Neural cell (in vitro differentiated cells): ENCODE results near the gene CRYZ. TPM values are rescaled to one million over a fixed set of nuclear protein-coding genes. Genes with fewer than 3 reads are reported as not detected.

Experiments used
- H2AFZ ChIP-seq: fragments of 200-600, 300-800 bp; sonication (generic), shearing (Covaris generic); 2 replicates; pipeline ENCODE4 v1.6.0; 2014; ENCODE audit warnings: low read depth, mild to moderate bottlenecking, antibody characterized with exemption, low read length, moderate library complexity
- H3F3A ChIP-seq: fragments of 200-600 bp; shearing (Covaris generic); 2 replicates; pipeline ENCODE4 v1.6.1; 2016; ENCODE audit warnings: mild to moderate bottlenecking, moderate library complexity, mixed read lengths, antibody characterized with exemption, low read length; ENCODE audit not compliant: insufficient read depth, poor library complexity, severe bottlenecking
- H3K27ac ChIP-seq: fragments of 200-600, 300-800 bp; sonication (generic), shearing (Covaris generic); 2 replicates; pipeline ENCODE4 v1.5.1; 2014; ENCODE audit warnings: mild to moderate bottlenecking, low read length, moderate library complexity
- H3K27me3 ChIP-seq: fragments of 300-800, 200-600 bp; sonication (generic), shearing (Covaris generic); 2 replicates; pipeline ENCODE4 v1.6.0; 2014; ENCODE audit warnings: mild to moderate bottlenecking, low read depth, low read length, moderate library complexity; ENCODE audit not compliant: insufficient read depth
- H3K36me3 ChIP-seq: fragments of 300-800, 200-600 bp; sonication (generic), shearing (Covaris generic); 2 replicates; pipeline ENCODE4 v1.5.1; 2014; ENCODE audit warnings: mild to moderate bottlenecking, antibody characterized with exemption, low read length, moderate library complexity; ENCODE audit not compliant: insufficient read depth
- H3K4me2 ChIP-seq: fragments of 300-800, 200-600 bp; sonication (generic), shearing (Covaris generic); 2 replicates; pipeline ENCODE4 v1.6.0; 2014; ENCODE audit warnings: mild to moderate bottlenecking, low read length
- H3K4me3 ChIP-seq: fragments of 300-800, 200-600 bp; sonication (generic), shearing (Covaris generic); 2 replicates; pipeline ENCODE4 v1.5.1; 2014; ENCODE audit warnings: mild to moderate bottlenecking, low read length, moderate library complexity
- H3K79me2 ChIP-seq: fragments of 200-600 bp; shearing (Covaris generic); replicated peaks from 2 replicates; pipeline ENCODE4 v1.6.0; 2014; ENCODE audit warnings: mild to moderate bottlenecking, low read length, moderate library complexity; ENCODE audit not compliant: insufficient read depth
- H3K9ac ChIP-seq: fragments of 300-800, 200-600 bp; sonication (generic), shearing (Covaris generic); 2 replicates; pipeline ENCODE4 v1.6.1; 2016; ENCODE audit warnings: mild to moderate bottlenecking, low read length, mixed read lengths
- H3K9me2 ChIP-seq: fragments of 200-600 bp; shearing (Covaris generic); 2 replicates; pipeline ENCODE4 v1.6.1; 2016; ENCODE audit warnings: mild to moderate bottlenecking, low read length, mixed read lengths; ENCODE audit not compliant: insufficient read depth
- H3K9me3 ChIP-seq: fragments of 200-600, 300-800 bp; sonication (generic), shearing (Covaris generic); 2 replicates; pipeline ENCODE4 v1.6.1; 2016; ENCODE audit warnings: mild to moderate bottlenecking, mixed run types, low read length, moderate library complexity, mixed read lengths
- H4K20me1 ChIP-seq: fragments of 200-600 bp; shearing (Covaris generic); 2 replicates; pipeline ENCODE4 v1.6.1; 2016; ENCODE audit warnings: mild to moderate bottlenecking, mixed run types; ENCODE audit not compliant: insufficient read depth
- CTCF ChIP-seq: fragments of 450-650 bp; IDR thresholded peaks from 2 replicates; pipeline ENCODE4 v1.5.1; 2014; ENCODE audit warnings: antibody characterized with exemption, mild to moderate bottlenecking, moderate library complexity; ENCODE audit not compliant: poor library complexity, severe bottlenecking
- EP300 ChIP-seq: fragments of 450-650 bp; conservative IDR thresholded peaks from 2 replicates; pipeline ENCODE4 v1.6.1; 2014; ENCODE audit warnings: antibody characterized with exemption, mild to moderate bottlenecking, moderate library complexity; ENCODE audit not compliant: poor library complexity, severe bottlenecking
- EZH2 ChIP-seq: fragments of 200-600, 300-800 bp; shearing (Covaris generic), sonication (generic); IDR thresholded peaks from 2 replicates; pipeline ENCODE4 v1.6.1; 2014; ENCODE audit warnings: antibody characterized with exemption, low read length, borderline replicate concordance, mild to moderate bottlenecking; ENCODE audit not compliant: insufficient read depth, poor library complexity, severe bottlenecking
- MXI1 ChIP-seq: fragments of 450-650 bp; conservative IDR thresholded peaks from 2 replicates; pipeline ENCODE4 v1.6.1; 2014; ENCODE audit warnings: antibody characterized with exemption, mild to moderate bottlenecking; ENCODE audit not compliant: poor library complexity, severe bottlenecking
- POLR2AphosphoS5 ChIP-seq: IDR thresholded peaks from 2 replicates; pipeline ENCODE4 v1.6.1; 2012
- RAD21 ChIP-seq: fragments of 450-650 bp; conservative IDR thresholded peaks from 2 replicates; pipeline ENCODE4 v1.6.1; 2014; ENCODE audit warnings: antibody characterized with exemption, mild to moderate bottlenecking, moderate library complexity
- REST ChIP-seq: IDR thresholded peaks from 2 replicates; pipeline ENCODE4 v1.6.1; 2012; ENCODE audit warnings: borderline replicate concordance
- SMC3 ChIP-seq: fragments of 450-650 bp; conservative IDR thresholded peaks from 2 replicates; pipeline ENCODE4 v1.6.1; 2014; ENCODE audit warnings: antibody characterized with exemption, mild to moderate bottlenecking, moderate library complexity; ENCODE audit not compliant: poor library complexity
- TAF1 ChIP-seq: IDR thresholded peaks from 2 replicates; pipeline ENCODE4 v1.6.1; 2012; ENCODE audit warnings: low read depth
- polyA plus RNA-seq: library from polyadenylated mRNA; depleted of rRNA; stranded (reverse); fragments of >200 nt; gene quantifications from 2 replicates; pipeline ENCODE4 v1.2.3, GENCODE V29; 2014

The CRYZ gene
- polyA plus RNA-seq, 1 donor from 2014 or later: 1.9 TPM

GRCh38 chr1:74697832-74698231 lies 35.0 kb downstream of the CRYZ start:
- no peaks in the 10 kb centered on the region for H3K27me3 ChIP-seq
- H3K4me3 ChIP-seq: no peak overlapping the region
- no peak for TF ChIP-seq CTCF
- no peak for TF ChIP-seq SMC3
- no peak for TF ChIP-seq POLR2AphosphoS5
- no peak for TF ChIP-seq EZH2
- no peak for TF ChIP-seq MXI1
- TF ChIP-seq TAF1: no peak
- TF ChIP-seq REST: no peak
- no peak for TF ChIP-seq EP300
- no peak for TF ChIP-seq RAD21
- H3F3A ChIP-seq: no peaks in the 10 kb centered on the region
- no peak overlapping the region for H3K27ac ChIP-seq
- H3K79me2 ChIP-seq: no peaks in the 10 kb centered on the region
- no peaks in the 10 kb centered on the region for H3K9me2 ChIP-seq
- H4K20me1 ChIP-seq: no peaks in the 10 kb centered on the region
- H3K9ac ChIP-seq: no peak overlapping the region
- no peak overlapping the region for H3K4me2 ChIP-seq
- H2AFZ ChIP-seq: no peak overlapping the region
- H3K36me3 ChIP-seq: no peaks in the 10 kb centered on the region
- H3K9me3 ChIP-seq: no peaks in the 10 kb centered on the region

- H3F3A ChIP-seq: peaks cover 3% of the 10 kb centered on the region
- H3K9ac ChIP-seq: no peak overlapping the region
- no peak for TF ChIP-seq MXI1
- no peak for TF ChIP-seq TAF1
- TF ChIP-seq REST: no peak
- no peak for TF ChIP-seq RAD21
- no peaks in the 10 kb centered on the region for H3K9me2 ChIP-seq
- H3K79me2 ChIP-seq: no peaks in the 10 kb centered on the region
- H2AFZ ChIP-seq: no peak overlapping the region
- no peaks in the 10 kb centered on the region for H3K27me3 ChIP-seq
- H4K20me1 ChIP-seq: no peaks in the 10 kb centered on the region
- no peaks in the 10 kb centered on the region for H3K9me3 ChIP-seq
- no peak overlapping the region for H3K4me2 ChIP-seq
- no peak overlapping the region for H3K27ac ChIP-seq
- no peak overlapping the region for H3K4me3 ChIP-seq
- H3K36me3 ChIP-seq: no peaks in the 10 kb centered on the region
These were observed 39.4 kb downstream of the CRYZ start for GRCh38 chr1:74693473-74693872.
